GM21367 (cell line): ENCODE data around the gene PNPT1.

Source experiments
- ATAC-seq: cut with Tn5 transposase; IDR thresholded peaks from one replicate; pipeline ENCODE4 v1.9.1; 2021; ENCODE audit not compliant: unreplicated experiment

Gene PNPT1

GRCh38 chr2:55672630-55673029, 21.0 kb downstream of the PNPT1 start:
- ATAC-seq: no peak

- no peak for ATAC-seq
These were observed 24.7 kb downstream of the PNPT1 start for GRCh38 chr2:55668956-55669355.

DNA sequence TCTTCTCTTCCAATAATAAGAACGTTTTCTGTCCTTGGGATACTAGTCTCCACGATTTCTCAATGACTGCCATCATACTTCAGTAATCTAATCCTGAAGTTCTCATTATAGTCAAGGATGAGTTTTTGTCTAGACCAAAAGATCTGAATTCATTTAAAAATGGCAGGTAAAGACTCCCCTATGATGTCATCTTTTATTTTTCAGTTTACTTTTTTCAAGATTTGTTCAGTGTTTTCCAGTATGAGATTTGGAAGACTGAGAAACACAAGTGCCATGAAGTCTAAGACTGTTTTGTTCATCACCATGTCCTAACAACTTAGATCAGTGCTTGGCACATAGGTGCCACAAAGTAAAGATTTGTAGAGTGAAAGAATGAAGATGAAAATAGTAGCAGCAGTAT, 40.4 kb downstream of the PNPT1 start:
- ATAC-seq: no peak

- no peak for ATAC-seq
These were observed 44.4 kb downstream of the PNPT1 start for GRCh38 chr2:55649211-55649610.

DNA sequence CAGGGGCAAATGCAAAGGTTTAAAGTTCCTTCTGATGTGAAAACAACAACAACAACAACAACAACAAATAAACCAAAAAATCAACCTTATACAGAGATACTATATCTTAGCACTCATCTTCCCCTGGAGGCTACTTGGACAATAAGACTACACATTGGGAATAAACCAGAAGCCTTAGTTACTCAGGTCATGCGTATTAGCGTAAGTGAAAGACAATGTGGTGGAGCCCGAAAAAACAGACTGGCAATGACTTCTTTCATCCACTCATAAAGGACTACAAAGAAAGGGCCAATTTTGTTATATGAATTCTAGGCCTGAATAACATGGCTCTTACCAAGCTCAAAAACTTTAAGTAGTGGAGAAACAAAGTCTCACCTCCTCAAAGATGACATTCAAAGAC, 56.8 kb downstream of the PNPT1 start:
- no peak for ATAC-seq

- ATAC-seq: no peak
These were observed 64.7 kb downstream of the PNPT1 start for GRCh38 chr2:55628931-55629330.

DNA sequence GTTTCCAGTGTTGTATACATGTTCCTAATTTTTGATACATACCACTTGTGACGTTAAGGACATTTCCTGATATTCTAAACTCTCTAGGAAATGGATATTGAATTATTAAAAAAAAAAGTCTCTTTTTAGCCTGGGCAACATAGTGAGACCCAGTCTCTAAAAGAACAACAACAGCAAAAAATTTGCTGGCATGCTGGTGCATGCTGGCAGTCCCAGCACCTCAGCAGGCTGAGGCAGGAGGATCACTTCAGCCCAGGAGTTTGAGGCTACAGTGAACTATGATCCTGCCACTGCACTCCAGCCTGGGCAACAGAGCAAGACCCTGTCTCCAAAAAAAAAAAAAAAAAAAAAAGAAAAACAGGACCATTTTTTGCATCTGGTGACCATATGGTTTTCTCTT, 65.7 kb downstream of the PNPT1 start:
- no peak for ATAC-seq

- ATAC-seq: no peak
These were observed 71.8 kb downstream of the PNPT1 start for GRCh38 chr2:55621802-55622201.

DNA sequence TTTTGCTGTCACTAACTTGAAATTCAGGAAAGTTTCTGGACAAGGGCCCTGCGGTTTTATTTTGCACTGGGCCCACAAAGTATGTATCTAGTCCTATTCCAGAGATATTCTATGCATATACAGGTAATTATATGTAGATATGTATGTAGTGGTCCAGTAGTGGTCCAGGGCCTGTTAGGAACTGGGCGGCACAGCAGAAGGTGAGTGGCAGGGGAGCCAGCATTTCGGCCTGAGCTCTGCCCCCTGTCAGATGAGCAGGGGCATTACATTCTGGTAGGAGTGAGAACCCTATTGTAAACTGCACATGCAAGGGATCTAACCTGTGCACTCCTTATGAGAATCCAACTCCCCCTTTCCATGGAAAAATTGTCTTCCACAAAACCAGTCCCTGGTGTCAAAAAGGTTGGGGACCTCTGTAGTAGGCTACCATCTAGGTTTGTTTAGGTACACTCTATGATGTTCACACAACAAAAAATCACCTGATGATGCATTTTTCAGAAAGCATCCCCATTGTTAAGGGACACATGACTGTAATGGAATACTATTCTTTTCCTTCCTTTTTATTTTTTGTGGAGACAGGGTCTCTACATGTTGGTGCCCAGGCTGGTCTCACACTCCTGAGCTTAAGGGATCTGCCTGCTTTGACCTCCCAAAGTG, 73.4 kb downstream of the PNPT1 start:
- ATAC-seq: no peak

GRCh38 chr2:55618275-55619055, 75.2 kb downstream of the PNPT1 start:
- peak; percentile 35 for ATAC-seq

GRCh38 chr2:55618025-55618274, 75.7 kb downstream of the PNPT1 start:
- no peak for ATAC-seq

DNA sequence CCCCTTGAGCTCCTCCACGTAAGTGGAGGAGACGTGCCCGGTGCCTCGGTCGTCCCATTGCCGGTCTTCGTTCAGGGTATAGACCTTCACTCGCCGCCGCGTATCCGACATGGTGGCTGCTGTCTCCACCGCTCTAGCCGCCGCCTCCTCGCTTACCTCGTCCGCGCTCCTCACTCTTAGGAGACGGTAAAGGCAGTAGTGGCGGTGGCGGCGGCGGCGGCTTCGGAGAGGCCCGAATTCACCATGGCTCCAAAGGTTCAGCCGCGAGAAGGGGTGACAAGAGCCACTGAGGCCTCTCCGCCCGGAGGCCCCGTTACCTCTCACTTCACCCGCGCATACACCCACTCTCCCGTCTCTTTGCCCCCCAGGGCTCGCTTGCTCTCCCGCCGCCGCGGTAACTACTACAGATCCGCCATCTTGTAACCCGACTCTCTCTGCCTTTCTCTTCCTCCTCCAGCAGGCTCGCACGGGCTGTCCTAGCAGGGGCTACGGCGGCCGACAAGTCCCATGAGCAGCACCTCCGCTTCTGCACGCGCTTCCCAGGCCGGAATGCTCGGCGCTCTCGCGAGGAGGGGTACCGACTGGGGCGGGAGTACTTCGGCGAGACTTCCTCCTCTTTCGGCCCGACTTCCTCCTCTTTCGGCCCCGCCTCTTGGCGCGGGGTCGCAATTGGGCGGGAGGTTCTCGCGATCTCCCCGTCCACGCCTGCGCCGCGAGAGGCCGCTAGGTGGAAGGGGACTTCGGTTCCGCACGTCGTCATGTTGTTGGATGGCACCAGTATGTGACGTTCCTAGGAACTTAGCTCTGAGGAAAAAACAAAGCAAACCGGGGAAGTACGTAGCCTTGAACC, 76.2 kb downstream of the PNPT1 start, which contains the start of gene PPP4R3B:
Gene PPP4R3B (minus strand): TSS at position 448 of the 850 bp plus-strand sequence. CDS start 337 bp downstream, at position 111.
- peak; percentile 78 for ATAC-seq

DNA sequence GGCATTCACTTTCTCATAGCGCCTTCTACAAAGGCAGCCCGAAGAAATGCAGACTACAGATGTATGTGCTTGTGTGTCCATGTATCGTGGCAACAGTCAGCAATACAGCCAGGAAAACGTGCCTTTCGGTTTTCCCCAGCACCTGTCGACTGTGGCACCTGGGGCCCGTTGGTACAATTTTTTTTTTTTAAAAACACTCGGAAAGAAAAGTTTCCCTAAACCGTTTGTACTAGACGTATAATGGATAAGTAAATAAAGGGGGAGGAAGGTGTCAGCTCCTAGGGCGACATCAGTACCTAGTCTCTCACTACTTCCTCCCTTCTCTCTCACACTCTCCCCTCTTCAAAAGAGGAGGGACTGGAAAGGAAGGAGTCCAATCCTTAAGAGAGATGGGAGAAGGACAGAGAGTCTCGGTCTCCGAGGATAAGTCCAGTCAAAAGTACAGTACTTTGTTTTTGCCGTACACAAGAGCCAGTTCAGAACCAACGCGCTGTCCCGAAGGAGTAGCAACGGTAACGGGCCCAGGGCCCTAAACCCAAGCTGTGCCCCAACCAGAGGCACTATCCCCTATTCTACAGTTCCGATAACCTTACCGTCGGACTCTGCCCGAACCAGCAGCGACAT, 77.0 kb downstream of the PNPT1 start:
- ATAC-seq: peak; percentile 18

- ATAC-seq: no peak
These were observed 81.6 kb downstream of the PNPT1 start for GRCh38 chr2:55611997-55612396.

DNA sequence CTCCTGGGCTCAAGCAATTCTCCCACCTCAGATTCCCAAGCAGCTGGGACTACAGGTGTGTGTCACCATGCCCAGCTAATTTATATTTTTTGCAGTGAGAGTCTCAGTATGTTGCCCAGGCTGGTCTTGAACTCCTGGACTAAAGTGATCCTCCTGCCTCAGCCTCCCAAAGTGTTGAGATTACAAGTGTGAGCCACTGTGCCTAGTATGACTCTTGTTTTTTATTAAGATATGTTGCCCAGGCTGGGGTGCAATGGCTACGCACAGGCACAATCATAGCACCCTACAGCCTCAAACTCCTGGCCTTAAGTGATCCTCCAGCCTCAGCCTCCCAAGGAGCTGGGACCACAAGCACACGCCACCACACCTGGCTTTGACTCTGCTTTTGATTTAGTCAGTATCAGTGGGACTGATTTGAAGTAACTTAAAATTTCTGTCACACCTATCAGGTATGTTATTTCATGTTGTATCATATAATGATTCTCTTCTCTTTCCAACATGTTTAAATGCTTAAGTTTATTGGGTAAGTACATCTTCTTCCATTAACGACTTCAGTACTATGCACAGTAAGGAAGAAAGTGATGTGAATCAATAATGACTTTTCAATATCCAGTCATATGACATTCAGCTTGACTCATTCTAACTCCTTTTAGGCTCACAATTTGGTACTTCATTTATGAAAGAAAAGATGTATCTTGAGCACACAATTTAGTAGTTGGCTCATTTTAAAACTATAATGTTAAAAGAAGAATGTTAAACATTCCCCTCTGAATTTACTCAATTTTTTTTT, 82.5 kb downstream of the PNPT1 start:
- no peak for ATAC-seq

GRCh38 chr2:55609938-55610578, 83.6 kb downstream of the PNPT1 start:
- no peak for ATAC-seq

- no peak for ATAC-seq
These were observed 84.3 kb downstream of the PNPT1 start for GRCh38 chr2:55609193-55609794.

GRCh38 chr2:55607717-55608116, 85.9 kb downstream of the PNPT1 start:
- no peak for ATAC-seq

GRCh38 chr2:55604027-55604565, 89.5 kb downstream of the PNPT1 start:
- ATAC-seq: no peak
